HG02943 (cell line): ENCODE measurements around the gene SAMD11.

Experiments
- ATAC-seq: cut with Tn5 transposase; IDR thresholded peaks from one replicate; pipeline ENCODE4 v1.9.1; 2021; ENCODE audit warnings: mild to moderate bottlenecking, low read depth, moderate library complexity; ENCODE audit not compliant: unreplicated experiment

The SAMD11 gene

DNA sequence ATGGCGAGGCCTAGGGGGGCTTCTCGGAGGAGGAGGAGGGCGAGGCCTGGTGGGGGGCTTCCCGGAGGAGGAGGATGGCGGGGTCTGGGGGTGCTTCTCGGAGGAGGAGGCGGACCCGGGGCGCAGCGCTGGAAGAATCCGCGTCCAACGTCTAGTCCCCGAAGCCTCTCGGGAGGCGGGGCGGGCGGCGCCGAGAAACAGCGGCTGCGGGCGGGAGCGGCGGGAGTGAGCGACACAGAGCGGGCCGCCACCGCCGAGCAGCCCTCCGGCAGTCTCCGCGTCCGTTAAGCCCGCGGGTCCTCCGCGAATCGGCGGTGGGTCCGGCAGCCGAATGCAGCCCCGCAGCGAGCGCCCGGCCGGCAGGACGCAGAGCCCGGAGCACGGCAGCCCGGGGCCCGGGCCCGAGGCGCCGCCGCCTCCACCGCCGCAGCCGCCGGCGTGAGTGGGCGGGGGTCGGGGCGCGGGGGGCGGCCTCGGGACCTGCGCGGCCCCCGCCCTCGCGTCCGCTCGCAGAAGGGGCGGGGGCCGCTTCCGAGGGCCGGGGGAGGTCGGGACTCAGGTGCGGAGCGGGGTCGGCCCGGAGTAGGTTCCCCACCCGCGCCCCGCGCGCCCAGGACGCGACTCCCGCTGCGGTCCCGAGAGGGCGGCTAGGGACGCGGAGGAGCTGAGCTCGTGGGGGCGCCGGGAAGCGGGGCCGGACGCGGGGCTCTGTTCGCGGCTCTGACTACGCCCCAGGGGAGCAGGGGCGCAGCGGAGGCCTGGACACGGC, 36.8 kb downstream of the SAMD11 start, which contains the start of gene KLHL17:
Gene KLHL17 (plus strand): TSS at position 222 of the 769 bp plus-strand sequence. CDS start 110 bp downstream, at position 332.
- ATAC-seq, result no peak

DNA sequence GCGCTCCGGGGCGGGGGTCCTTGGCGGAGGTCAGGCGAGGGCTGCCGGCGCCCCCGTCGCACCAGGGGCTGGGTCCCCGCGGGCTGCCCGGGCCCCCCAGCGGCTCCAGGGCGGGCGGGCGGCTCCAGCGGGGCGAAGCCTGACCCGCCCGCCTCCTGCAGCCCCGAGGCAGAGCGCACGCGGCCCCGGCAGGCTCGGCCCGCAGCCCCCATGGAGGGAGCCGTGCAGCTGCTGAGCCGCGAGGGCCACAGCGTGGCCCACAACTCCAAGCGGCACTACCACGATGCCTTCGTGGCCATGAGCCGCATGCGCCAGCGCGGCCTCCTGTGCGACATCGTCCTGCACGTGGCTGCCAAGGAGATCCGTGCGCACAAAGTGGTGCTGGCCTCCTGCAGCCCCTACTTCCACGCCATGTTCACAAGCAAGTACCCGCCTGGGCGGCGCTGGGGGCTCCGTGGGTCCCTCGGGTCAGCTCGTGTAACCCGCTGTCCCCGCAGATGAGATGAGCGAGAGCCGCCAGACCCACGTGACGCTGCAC, 37.5 kb downstream of the SAMD11 start:
- no peak for ATAC-seq

DNA sequence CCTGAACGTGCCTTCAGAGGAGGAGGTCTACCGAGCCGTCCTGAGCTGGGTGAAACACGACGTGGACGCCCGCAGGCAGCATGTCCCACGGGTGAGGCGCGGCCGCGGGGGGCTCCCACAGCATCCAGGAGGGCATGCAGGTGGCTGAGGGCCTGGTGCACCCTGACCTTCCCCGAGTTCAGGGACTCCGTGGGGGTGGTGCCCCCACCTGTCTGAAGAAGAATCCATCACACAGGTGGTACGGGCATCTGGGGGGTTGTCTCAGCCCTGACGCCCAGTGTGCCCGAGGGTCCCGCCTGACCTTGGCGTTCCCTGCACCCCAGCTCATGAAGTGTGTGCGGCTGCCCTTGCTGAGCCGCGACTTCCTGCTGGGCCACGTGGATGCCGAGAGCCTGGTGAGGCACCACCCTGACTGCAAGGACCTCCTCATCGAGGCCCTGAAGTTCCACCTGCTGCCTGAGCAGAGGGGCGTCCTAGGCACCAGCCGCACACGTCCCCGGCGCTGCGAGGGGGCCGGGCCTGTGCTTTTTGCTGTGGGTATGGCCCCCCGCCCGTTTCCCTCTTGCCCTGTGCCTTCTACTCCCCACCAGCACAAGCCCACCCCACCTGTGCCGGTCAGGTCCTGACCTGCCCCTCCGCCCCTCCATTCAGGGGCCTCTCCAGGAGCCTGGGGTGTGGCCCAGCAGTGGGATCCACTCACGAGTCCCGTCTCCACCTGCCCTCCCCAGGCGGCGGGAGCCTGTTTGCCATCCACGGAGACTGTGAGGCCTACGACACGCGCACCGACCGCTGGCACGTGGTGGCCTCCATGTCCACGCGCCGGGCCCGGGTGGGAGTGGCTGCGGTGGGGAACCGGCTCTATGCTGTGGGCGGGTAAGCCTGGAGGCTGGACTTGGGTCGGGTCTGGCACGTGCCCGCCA, 38.9 kb downstream of the SAMD11 start:
- ATAC-seq, result no peak

DNA sequence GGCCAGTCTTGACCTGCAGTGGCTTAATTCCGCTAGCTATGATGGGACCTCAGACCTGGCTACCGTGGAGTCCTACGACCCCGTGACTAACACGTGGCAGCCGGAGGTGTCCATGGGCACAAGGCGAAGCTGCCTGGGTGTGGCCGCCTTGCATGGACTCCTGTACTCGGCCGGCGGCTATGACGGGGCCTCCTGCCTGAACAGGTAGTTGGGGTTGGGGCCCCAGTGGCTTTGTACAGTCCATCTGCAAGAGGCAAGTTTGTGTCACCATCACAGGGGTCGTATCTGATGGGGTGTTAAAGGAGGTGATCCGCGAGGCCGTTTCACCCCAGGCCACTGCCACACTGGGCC, 39.6 kb downstream of the SAMD11 start:
- no peak for ATAC-seq

DNA sequence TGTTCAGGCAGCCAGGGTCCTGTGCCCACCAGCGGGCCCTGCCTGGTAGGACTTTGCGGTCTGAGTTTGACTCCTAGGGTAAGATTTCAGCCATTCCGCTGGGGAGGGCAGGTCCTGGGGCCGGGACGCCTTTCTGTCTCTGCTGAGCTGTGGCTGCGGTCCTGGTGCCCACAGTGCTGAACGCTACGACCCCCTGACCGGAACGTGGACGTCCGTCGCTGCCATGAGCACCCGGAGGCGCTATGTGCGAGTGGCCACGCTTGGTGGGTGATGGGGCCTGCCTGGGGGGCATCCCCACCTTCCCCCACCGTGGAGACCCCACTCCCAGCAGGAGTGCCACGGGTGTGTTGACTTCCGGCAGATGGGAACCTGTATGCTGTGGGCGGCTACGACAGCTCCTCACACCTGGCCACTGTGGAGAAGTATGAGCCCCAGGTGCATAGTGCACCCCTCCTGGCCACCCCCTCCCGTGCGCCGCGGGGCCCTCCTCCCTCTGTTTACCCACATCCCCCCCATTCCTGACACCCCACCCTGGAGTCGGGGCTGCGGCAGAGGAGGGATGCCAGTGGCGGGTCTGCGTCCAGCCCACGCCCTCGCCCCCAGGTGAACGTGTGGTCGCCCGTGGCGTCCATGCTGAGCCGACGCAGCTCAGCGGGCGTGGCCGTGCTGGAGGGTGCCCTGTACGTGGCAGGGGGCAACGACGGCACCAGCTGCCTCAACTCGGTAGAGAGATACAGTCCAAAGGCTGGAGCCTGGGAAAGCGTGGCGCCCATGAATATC, 40.2 kb downstream of the SAMD11 start:
- ATAC-seq, result no peak

DNA sequence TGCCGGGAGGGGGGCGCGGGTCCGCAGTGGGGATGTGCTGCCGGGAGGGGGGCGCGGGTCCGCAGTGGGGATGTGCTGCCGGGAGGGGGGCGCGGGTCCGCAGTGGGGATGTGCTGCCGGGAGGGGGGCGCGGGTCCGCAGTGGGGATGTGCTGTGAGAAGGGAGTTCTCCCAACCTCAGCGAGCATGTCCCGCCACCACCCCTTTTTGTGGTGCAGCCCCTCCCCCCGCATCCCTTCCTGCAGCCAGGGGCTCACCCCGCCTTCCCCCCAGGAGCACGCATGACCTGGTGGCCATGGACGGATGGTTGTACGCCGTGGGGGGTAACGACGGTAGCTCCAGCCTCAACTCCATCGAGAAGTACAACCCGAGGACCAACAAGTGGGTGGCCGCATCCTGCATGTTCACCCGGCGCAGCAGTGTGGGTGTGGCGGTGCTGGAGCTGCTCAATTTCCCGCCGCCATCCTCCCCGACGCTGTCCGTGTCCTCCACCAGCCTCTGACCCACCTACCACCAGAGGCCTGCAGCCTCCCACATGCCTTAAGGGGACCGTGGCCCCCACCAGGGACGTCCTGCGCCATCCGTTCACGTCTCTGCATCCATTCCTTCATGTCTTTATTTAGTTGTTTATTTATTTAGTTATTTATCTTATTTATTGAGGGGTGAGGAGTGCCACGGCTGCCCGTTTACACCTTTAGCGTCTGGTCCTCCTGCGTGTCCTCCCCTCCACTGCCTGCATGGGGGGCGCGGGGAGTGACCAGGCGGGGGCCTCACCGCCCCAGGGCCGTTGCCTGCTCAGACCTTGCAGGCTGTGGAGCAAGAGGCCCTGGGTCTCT, 41.2 kb downstream of the SAMD11 start:
- no peak for ATAC-seq

DNA sequence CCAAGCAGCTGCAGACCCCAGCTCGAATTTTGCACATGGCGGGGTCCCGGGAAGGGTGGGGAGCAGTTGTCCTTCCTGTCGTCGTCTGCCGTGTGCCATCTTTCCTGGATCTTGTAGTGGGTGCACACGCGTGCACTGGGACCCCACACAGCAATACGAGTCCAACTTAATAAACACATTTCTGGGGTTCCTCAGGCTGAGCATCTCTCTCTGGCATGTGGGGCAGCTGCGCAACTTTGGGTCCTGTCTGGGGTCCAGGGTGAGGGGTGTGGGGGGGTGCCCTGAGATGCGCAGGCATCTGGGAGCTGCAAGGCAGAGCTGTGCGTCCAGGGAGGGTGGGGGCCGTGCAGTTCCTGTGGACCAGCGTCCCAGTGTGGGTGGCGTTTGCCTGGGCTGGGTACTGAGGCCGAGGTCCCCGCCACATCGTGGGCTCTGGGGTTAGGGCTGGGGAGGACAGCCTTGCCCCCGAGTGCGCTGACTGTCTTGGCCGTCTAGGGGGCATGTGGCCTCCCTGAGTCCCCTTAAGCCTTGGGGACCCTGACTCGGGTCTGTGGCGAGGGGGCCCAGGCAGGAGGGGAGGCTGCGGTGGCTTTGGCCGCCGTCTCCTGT, 41.9 kb downstream of the SAMD11 start:
- no peak for ATAC-seq

DNA sequence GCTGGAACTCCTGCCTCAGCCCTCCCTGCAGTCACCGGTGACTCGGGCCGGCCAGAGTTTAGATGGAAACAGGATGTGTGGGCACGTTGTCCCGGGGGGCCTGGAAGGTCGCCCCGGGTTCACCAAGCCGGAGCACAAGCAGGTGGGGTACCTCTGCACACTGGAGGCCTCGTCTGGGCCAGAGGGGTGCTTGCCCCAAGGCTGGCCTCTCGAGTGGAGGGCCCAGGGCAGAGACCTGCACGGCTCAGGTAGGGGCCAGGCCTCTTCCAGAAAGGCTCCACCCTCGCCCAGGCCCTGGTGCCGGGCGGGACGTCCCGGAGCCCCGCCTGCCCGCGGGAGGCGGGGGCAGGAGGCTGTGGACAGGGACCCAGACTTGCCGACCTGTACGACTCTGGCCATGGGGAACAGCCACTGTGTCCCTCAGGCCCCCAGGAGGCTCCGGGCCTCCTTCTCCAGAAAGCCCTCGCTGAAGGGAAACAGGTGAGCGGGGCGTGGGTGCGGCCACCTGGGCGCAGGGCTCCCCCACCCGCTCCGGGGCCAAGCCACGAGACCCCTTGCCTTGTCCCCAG, 42.5 kb downstream of the SAMD11 start, which contains the start of gene PLEKHN1:
Gene PLEKHN1 (plus strand): TSS at position 348 of the 569 bp plus-strand sequence. CDS start 50 bp downstream, at position 398.
- ATAC-seq, result no peak

DNA sequence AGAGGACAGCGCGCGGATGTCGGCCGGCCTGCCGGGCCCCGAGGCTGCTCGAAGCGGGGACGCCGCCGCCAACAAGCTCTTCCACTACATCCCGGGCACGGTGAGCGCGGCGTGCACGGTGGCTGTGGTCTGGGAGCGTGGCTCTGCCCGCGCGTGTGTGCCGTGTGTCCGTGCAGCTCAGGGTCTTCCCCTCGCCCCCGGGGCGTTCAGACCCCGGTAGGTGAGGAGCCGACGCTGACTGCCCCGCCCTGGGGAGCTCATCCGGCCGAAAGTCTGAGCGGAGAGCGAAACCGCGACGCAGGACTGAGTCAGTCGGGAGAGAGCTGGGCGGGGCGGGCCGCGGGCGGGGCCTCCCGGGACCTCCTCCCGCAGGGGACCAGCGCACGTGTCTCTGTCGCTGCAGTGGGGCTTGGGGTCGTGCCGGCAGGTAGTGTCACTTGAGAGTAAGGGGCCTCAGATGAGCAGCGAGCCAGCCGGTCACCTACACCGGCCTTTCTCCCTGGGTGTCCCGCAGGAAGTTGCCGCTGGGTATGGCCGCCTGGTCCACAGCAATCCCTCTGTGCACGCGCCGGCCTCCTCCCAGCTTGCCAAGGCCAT, 43.1 kb downstream of the SAMD11 start:
- ATAC-seq, result no peak

DNA sequence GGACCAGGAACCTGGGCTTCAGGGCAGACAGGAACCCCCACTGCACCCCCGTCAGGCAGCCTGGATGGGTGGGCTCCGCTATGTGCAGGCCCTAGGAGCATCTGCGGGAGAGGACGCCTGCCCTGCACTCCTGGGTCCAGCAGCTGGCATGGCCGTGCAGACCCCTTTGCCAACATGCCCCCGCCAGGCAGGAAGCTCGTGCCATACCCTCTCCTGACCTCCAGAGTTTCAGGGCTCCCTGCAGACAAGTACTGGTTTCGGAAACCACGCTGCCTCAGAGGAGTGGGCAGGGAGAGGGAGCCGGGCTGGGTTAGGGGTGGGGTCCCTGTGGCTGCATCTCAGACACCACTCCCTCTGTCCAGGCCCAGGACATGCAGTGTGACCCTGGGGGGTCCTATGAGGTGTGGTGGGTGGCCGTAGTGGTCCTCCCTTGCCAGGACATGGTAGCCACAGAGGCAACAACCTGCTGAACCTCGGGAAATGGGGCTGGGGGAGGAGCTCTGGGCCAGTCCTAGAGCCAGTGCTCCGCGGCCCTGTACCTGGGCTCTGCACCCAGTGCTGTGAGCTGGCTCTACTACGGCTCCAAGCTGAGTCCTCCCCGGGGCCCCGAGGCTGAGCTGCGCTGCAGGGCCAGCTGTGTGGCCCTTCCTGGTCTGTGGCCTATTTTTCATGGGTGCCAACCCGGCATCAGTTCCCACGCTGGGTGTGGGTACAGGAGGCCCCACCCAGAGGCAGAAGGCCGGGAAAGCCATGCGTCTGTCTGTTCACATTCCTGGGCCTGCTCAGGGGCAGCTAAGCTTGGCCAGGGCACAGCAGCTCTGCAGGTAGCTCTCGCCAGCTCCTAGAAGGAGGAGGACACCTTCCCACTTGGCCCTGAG, 44.0 kb downstream of the SAMD11 start:
- ATAC-seq, result no peak

DNA sequence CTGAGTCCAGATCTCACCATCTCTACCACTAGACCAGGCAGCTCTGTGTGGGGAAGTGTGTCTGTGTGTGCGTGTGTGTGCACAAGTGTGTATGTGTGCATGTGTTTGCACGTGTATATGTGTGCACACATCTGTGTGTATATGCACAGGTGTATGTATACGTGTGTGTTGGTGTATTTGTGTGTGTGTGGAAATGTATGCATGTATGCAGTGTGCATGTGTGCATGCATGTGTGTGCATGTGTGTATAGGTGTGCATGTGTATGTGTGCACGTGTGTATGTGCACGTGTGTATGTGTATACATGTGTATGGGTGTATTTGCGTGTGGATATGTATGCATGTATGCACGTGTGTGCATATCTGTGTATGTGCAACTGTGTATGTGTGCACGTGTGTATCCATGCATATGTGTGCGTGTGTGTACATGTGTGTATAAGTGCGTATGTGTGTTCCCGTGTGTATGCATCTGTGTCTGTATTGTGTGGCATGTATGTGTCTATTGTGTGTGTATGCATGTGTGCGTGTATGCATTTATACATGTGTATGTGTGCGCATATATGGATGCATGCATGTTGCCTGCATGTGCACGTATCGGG, 45.6 kb downstream of the SAMD11 start:
- no peak for ATAC-seq

DNA sequence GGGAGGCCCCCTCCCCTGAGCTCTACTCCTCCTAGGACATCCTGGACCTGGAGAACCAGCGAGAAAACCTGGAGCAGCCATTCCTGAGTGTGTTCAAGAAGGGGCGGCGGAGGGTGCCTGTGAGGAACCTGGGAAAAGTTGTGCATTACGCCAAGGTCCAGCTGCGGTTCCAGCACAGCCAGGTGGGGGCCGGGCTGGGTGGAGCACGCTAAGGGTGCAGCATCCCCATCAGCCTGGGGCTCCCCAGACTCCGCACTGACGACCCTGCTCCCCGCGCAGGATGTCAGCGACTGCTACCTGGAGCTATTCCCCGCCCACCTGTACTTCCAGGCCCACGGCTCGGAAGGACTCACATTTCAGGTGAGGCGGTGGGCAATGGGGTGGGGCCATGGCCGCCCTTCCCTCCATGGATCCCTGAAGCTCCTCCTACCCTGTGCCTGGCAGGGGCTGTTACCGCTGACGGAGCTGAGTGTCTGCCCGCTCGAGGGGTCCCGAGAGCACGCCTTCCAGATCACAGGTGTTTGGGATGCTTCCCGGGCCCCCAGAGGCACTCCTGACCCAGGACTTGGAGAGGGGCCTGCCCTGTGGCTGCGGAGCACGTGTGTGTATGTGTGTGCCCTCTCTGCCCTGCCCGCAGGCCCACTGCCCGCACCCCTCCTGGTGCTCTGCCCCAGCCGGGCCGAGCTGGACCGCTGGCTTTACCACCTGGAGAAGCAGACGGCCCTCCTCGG, 46.7 kb downstream of the SAMD11 start:
- no peak for ATAC-seq

DNA sequence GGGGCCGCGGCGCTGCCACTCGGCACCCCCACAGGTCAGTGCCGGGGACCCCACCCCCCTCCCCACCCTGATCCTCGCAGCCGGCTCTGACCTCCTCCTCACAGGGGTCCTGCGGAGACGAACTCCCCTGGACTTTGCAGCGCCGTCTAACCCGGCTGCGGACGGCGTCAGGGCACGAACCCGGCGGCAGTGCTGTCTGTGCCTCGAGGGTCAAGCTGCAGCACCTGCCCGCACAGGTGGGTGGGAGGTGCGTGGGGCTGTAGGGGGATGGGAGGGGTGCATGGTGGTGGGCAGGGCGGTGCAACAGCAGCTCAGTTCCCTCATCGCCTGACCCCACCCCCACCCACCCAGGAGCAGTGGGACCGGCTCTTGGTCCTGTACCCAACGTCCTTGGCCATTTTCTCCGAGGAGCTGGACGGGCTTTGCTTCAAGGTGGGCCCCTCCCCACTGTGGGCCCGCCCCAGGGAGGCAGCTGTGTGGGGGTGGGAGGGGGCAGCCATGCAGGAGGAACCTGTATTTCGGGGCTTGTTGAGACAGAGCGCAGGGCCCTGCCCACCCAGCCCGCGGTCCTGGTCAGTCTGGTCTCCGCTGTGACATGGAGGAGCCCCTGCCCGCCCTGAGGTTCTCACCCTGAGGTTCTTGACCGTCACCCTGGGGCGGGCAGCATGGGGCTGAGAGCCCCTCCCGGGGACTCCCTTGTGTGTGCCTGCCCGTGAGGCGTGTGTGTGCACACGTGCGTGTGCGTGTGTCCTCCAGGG, 47.4 kb downstream of the SAMD11 start:
- no peak for ATAC-seq

DNA sequence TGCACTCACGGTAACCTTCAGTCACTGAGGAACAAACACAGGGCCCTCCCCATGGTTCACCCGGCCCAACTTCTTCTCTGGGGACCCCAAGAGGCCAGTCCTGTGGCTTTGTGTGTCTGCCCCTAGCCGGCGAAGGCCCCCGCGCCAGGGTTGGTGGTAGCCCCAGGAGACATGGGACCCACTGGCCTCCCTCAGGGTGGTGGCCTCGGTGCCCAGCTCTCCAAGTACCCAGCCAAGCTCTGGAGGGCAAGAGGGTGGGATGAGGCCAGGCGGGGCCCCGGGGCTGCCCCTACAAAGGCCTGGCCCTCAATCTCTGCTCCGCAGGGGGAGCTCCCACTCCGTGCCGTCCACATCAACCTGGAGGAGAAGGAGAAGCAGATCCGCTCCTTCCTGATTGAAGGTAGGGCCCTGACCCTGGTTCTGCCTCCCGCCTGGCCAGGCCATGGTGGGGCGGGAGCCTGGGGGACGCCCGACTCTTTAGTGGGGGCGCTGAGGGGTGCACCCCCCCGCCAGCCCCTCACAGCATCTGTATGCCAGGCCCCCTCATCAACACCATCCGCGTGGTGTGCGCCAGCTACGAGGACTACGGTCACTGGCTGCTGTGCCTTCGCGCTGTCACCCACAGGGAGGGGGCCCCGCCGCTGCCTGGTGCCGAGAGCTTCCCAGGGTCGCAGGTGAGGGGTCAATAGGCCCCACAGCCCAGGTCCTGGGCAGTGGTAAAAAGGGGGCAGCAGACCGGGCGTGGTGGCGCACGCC, 48.2 kb downstream of the SAMD11 start:
- no peak for ATAC-seq
